CD4-positive, alpha-beta T cell (primary cell): Measurements from ENCODE around the gene SOCS6. TPM values are rescaled to one million over a fixed set of nuclear protein-coding genes. Genes with fewer than 3 reads are reported as not detected.
"Not testable (repeated sequence)": the region's sequence is repeated elsewhere in the genome, so short reads cannot be mapped to it uniquely, and the experiment has no call there.

ENCODE experiments used
- ATAC-seq: fragments of 200-7000 bp; cut with Tn5 transposase; one replicate; pipeline ENCODE4 v1.10.0; 2022; ENCODE audit warnings: mild to moderate bottlenecking; ENCODE audit not compliant: poor library complexity
- CTCF ChIA-PET: fragments of 350-600 bp; sonication (Branson Sonifier 250); formaldehyde crosslinking; loops from one replicate; lab custom pipeline; 2021; ENCODE audit warnings: antibody characterized with exemption, inconsistent platforms; lab: Charles Lee
- POLR2A ChIA-PET: fragments of 350-600 bp; sonication (Branson Sonifier 250); formaldehyde crosslinking; loops from one replicate; lab custom pipeline; 2021; ENCODE audit warnings: antibody characterized with exemption, inconsistent platforms; lab: Charles Lee
- DNase-seq, 14 experiments: peaks; one replicate each; pipeline ENCODE4 v3.0.0-alpha.2; 2013 to 2020; ENCODE audit warnings: mixed read lengths in 2 of 14
- H3K27ac ChIP-seq, 2 donors: one replicate each; pipeline versions ENCODE4 v1.5.1 to v1.7.0; 2013; ENCODE audit warnings: low read length in 2 of 2, low read depth in 1 of 2, mild to moderate bottlenecking in 1 of 2
- H3K27me3 ChIP-seq, 2 experiments: 1 replicate in 1 of 2; 2 replicates in 1 of 2; pipeline versions ENCODE4 v1.6.1 to v1.7.0; 2013; ENCODE audit warnings: low read length in 2 of 2, control low read depth in 1 of 2, mild to moderate bottlenecking in 1 of 2, moderate library complexity in 1 of 2; ENCODE audit not compliant: insufficient read depth in 2 of 2, control insufficient read depth in 1 of 2
- H3K36me3 ChIP-seq: one replicate; pipeline ENCODE4 v1.6.1; 2013; ENCODE audit warnings: low read length, control low read depth; ENCODE audit not compliant: insufficient read depth
- H3K4me1 ChIP-seq: one replicate; pipeline ENCODE4 v1.6.1; 2013; ENCODE audit warnings: low read length, control low read depth; ENCODE audit not compliant: insufficient read depth
- H3K4me3 ChIP-seq: one replicate; pipeline ENCODE4 v1.5.1; 2013; ENCODE audit warnings: mild to moderate bottlenecking, low read length, moderate library complexity
- H3K9me3 ChIP-seq, 2 experiments: 1 replicate in 1 of 2; 2 replicates in 1 of 2; pipeline versions ENCODE4 v1.6.1 to v1.7.0; 2013; ENCODE audit warnings: low read length in 2 of 2, mild to moderate bottlenecking in 2 of 2, control low read depth in 1 of 2, moderate library complexity in 1 of 2; ENCODE audit not compliant: control insufficient read depth in 1 of 2, insufficient read depth in 1 of 2
- H3K27ac Mint-ChIP-seq: one replicate; pipeline ENCODE4 v1.8.0; 2020; ENCODE audit warnings: mixed read lengths
- H3K27me3 Mint-ChIP-seq: one replicate; pipeline ENCODE4 v1.8.0; 2021; ENCODE audit warnings: mixed read lengths
- H3K36me3 Mint-ChIP-seq: one replicate; pipeline ENCODE4 v1.8.0; 2021; ENCODE audit warnings: low read depth, mixed read lengths
- H3K4me1 Mint-ChIP-seq: one replicate; pipeline ENCODE4 v1.8.0; 2021; ENCODE audit warnings: low read depth, mixed read lengths
- H3K4me3 Mint-ChIP-seq: one replicate; pipeline ENCODE4 v1.8.0; 2020; ENCODE audit warnings: mild to moderate bottlenecking, mixed read lengths
- H3K9me3 Mint-ChIP-seq: one replicate; pipeline ENCODE4 v1.8.0; 2020; ENCODE audit warnings: mixed read lengths
- intact Hi-C, 2 experiments: fragments of 100-400 bp; cut with DNase I in 1 of 2; cut with micrococcal nuclease in 1 of 2; formaldehyde crosslinking; loops; one replicate each; pipeline versions ENCODE4 v1.15.1 to v1.9.0; 2023 to 2025; cut with DNase I, micrococcal nuclease
- total RNA-seq, 174 experiments: library from RNA in 2 of 174; stranded (reverse) in 2 of 174; gene quantifications; one replicate each; pipeline ENCODE4 v1.2.3 and lab custom pipeline; 2021 to 2026
- TF ChIP-seq, protein P1 (sequence below): fragments of 200-600 bp; IDR thresholded peaks from one replicate; pipeline ENCODE4 v1.8.0; 2022; ENCODE audit warnings: antibody characterized with exemption, mild to moderate bottlenecking

The SOCS6 gene
- total RNA-seq, 2 experiments from 2014 or later = 1.8 to 2.5 TPM

DNA sequence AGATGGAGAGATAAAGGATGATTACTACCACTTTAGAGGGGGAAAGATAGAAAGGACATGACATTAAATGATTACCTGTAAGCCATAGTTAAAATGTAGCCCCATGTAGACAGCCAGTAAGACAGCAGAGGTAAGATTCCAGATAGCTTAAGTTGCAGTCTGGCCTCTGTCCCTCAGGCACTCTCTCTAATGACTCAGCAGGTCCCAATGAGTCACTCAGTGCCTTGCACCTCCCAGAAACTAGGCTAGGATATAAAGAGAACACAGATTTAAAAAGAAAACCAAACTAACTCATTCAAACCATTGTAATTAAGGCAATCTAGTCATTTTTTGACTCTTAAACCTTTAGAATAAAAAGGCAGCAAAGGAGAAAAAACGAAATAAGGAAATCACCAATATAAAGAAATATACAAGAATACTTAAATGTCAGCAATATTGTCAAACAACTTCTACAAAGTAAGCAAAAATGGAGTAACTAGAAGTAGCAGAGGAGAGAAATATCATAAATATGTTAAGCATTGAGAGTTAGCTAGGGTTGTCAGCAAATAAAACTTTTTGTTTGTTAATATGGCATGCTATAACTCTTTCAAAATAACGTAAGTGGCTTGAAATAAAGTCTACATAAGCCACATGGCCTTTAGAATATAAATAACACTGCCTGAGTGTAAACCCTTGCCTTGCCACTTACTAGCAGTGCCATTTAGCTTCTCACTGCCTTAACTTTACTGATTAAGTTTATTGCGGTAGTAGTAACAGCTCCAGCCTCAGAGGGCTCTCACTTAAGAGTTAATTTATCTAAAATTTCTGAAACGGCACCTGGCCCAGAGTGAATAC is 48.5 kb downstream of the SOCS6 start:
- no peak overlapping the region for H3K4me3 ChIP-seq
- intact Hi-C loops = no loop called here
- H3K4me1 ChIP-seq = no peaks in the 10 kb centered on the region
- Mint-ChIP-seq H3K36me3 (no peaks in the 10 kb centered on the region), H3K9me3 (no peaks in the 10 kb centered on the region), H3K4me3 (no peak overlapping the region), H3K4me1 (no peaks in the 10 kb centered on the region), H3K27ac (no peak overlapping the region), H3K27me3 (no peaks in the 10 kb centered on the region)
- H3K27me3 ChIP-seq = no peaks in the 10 kb centered on the region
- peak in 1 of 14 experiments; percentile 3 for DNase-seq
- ChIA-PET CTCF (no interaction called here), POLR2A (no interaction called here)
- ATAC-seq = no peak
- H3K36me3 ChIP-seq = no peaks in the 10 kb centered on the region
- TF ChIP-seq, protein P1, sequence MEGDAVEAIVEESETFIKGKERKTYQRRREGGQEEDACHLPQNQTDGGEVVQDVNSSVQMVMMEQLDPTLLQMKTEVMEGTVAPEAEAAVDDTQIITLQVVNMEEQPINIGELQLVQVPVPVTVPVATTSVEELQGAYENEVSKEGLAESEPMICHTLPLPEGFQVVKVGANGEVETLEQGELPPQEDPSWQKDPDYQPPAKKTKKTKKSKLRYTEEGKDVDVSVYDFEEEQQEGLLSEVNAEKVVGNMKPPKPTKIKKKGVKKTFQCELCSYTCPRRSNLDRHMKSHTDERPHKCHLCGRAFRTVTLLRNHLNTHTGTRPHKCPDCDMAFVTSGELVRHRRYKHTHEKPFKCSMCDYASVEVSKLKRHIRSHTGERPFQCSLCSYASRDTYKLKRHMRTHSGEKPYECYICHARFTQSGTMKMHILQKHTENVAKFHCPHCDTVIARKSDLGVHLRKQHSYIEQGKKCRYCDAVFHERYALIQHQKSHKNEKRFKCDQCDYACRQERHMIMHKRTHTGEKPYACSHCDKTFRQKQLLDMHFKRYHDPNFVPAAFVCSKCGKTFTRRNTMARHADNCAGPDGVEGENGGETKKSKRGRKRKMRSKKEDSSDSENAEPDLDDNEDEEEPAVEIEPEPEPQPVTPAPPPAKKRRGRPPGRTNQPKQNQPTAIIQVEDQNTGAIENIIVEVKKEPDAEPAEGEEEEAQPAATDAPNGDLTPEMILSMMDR = no peak
- no peak overlapping the region for H3K27ac ChIP-seq
- H3K9me3 ChIP-seq = peaks cover 0 to 3% of the 10 kb centered on the region in 2 experiments

DNA sequence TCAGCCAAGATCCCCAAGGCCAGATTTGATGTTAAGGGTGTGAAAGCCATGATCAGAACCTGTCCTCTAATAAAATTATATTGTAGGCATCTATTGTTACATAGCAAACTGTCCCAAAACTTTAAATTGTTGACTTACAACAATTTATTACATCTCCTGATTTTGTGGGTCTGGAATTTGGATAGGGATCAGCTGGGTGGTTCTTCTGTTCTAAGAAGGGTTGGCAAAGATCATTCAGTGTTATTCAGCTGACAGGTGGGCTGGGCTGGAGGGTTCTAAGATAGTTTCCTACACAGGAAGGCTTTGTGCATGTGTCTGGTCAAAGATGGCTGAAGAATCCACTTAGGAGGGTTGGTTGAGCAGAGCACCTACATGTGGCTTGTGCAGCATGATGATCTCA is 50.0 kb downstream of the SOCS6 start:
- Mint-ChIP-seq H3K27ac (no peak overlapping the region), H3K4me1 (no peaks in the 10 kb centered on the region), H3K36me3 (no peaks in the 10 kb centered on the region), H3K27me3 (no peaks in the 10 kb centered on the region), H3K4me3 (no peak overlapping the region), H3K9me3 (no peaks in the 10 kb centered on the region)
- TF ChIP-seq, protein P1 = no peak
- CTCF ChIA-PET = no interaction called here
- DNase-seq (no peak), ATAC-seq (no peak)
- peaks cover 0 to 3% of the 10 kb centered on the region in 2 experiments for H3K9me3 ChIP-seq
- H3K27ac ChIP-seq = no peak overlapping the region
- POLR2A ChIA-PET = no interaction called here
- intact Hi-C loops = no loop called here
- no peaks in the 10 kb centered on the region for H3K36me3 ChIP-seq
- H3K4me3 ChIP-seq = no peak overlapping the region
- no peaks in the 10 kb centered on the region for H3K4me1 ChIP-seq
- H3K27me3 ChIP-seq = no peaks in the 10 kb centered on the region

DNA sequence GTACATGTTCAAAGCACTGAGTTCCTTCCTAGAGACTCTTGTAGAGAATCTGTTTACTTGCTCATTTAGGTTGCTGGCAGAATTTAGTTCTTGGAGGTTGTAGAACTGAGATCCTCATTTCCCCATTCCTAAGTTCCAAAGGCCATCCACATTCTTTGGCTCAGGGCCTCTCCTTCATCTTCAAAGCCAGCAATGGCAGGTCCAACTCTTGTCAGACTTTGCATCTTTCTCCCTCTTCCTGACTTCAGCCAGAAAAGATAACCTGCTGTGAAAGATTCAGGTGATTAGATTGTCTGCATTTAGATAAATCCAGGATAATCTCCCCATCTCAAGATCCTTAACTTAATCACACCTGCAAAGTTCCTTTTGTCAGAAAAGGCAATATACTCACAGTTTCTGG is 51.1 kb downstream of the SOCS6 start:
- no peak for ATAC-seq
- Histone ChIP-seq H3K4me1 (no peaks in the 10 kb centered on the region), H3K27me3 (no peaks in the 10 kb centered on the region), H3K9me3 (peaks cover 0 to 2% of the 10 kb centered on the region in 2 experiments), H3K4me3 (no peak overlapping the region), H3K36me3 (no peaks in the 10 kb centered on the region), H3K27ac (no peak overlapping the region)
- Mint-ChIP-seq H3K4me3 (no peak overlapping the region), H3K27ac (no peak overlapping the region), H3K4me1 (no peaks in the 10 kb centered on the region), H3K36me3 (no peaks in the 10 kb centered on the region), H3K9me3 (no peaks in the 10 kb centered on the region), H3K27me3 (no peaks in the 10 kb centered on the region)
- POLR2A ChIA-PET = no interaction called here
- CTCF ChIA-PET = no interaction called here
- TF ChIP-seq, protein P1 = no peak
- DNase-seq = no peak
- intact Hi-C loops = no loop called here

GRCh38 chr18:70348481-70348880 is 59.6 kb downstream of the SOCS6 start:
- H3K27me3 ChIP-seq, H3K27me3 Mint-ChIP-seq, H3K36me3 Mint-ChIP-seq, H3K9me3 Mint-ChIP-seq, ATAC-seq, intact Hi-C loops, H3K27ac Mint-ChIP-seq, H3K9me3 ChIP-seq, H3K4me3 Mint-ChIP-seq, H3K4me1 ChIP-seq, H3K4me1 Mint-ChIP-seq, H3K27ac ChIP-seq, DNase-seq, CTCF ChIA-PET, H3K36me3 ChIP-seq, H3K4me3 ChIP-seq, POLR2A ChIA-PET: not testable (repeated sequence)
